GM12864 (cell line): ENCODE data around the gene PRR5L.

Experiments
- DNase-seq: peaks from one replicate; pipeline ENCODE4 v3.0.0-alpha.2; 2011; ENCODE audit warnings: low read depth
- H3K4me3 ChIP-seq: 2 replicates; pipeline ENCODE4 v1.5.1; 2011; ENCODE audit warnings: mild to moderate bottlenecking, low read depth, low read length, control low read depth
- TF ChIP-seq, protein P1 (sequence below): IDR thresholded peaks from 2 replicates; pipeline ENCODE4 v1.5.1; 2011; ENCODE audit warnings: low read depth, mild to moderate bottlenecking, moderate library complexity, low read length, control low read depth, inconsistent platforms; ENCODE audit errors: missing control alignments

PRR5L gene

DNA sequence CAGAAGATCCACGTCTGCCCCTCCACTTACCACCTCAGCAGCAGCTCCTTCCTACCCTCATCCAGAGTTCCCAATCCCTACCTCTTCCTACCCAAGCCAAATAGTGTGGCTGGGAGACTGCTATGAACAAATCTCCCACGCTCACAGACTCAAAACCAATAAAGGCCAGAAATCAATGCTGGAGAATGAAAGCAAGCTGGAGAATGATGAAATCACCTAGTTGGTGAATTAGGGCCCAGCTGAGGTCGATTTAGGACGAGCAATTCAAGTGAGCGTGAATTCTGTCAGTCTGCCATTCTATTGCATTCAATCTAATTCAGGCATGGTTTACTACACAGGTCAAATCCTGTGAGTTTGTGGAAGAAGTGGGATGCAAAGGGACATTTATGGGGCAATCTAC lies 29.3 kb upstream of the PRR5L start:
- no peak overlapping the region for H3K4me3 ChIP-seq
- TF ChIP-seq, protein P1, sequence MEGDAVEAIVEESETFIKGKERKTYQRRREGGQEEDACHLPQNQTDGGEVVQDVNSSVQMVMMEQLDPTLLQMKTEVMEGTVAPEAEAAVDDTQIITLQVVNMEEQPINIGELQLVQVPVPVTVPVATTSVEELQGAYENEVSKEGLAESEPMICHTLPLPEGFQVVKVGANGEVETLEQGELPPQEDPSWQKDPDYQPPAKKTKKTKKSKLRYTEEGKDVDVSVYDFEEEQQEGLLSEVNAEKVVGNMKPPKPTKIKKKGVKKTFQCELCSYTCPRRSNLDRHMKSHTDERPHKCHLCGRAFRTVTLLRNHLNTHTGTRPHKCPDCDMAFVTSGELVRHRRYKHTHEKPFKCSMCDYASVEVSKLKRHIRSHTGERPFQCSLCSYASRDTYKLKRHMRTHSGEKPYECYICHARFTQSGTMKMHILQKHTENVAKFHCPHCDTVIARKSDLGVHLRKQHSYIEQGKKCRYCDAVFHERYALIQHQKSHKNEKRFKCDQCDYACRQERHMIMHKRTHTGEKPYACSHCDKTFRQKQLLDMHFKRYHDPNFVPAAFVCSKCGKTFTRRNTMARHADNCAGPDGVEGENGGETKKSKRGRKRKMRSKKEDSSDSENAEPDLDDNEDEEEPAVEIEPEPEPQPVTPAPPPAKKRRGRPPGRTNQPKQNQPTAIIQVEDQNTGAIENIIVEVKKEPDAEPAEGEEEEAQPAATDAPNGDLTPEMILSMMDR, result no peak
- no peak for DNase-seq

DNA sequence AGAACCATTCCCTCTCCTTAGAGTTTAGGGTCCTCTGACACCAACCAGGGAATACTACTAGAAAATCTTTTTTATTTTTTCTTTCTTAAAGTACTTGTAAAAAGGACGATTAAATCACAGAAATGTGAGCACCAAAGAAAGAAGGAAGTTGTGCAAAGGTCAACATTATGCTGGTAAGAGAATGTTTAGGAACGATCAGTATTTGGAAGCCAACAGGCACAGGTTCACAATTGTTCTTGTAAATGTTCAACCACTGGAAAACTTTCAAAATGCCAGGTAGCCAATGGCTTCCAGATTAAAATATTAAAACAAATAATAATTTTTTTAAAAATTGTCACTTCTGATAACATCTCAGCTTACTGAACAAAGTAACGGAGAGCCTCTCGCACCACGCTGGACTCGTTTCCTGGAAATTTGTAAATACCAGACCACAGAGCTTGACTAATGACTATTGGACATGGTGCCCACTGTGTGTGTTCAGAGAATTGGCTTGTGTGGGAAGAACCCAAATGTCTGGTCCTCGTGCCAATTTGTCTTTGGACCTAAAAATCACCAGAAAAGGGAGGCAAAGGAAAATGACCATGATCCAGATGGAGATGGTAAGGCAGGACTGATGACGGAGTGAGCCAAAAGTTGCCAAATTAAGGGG lies 27.6 kb upstream of the PRR5L start:
- no peak overlapping the region for H3K4me3 ChIP-seq
- TF ChIP-seq, protein P1, result no peak
- DNase-seq, result no peak

DNA sequence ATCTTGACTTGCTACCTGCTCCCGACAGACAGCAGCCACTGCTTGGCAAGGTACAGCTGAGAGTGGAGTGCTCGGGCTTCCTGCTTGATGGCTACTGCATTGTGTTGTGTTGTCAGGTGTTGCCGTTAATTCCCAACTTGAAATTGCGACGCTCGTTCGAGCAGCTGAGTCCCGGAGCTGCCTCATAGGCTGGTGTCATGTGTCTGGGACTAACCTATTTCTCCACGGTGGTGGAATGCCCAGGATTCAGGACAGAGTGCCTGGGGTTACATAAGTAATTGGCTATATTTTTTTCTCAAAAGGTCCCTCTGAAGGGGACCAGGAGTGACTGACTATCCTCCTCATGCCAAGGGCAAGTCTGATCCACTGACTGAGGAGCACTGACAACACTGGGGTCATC lies 25.4 kb upstream of the PRR5L start:
- no peak overlapping the region for H3K4me3 ChIP-seq
- TF ChIP-seq, protein P1, result no peak
- DNase-seq, result no peak

DNA sequence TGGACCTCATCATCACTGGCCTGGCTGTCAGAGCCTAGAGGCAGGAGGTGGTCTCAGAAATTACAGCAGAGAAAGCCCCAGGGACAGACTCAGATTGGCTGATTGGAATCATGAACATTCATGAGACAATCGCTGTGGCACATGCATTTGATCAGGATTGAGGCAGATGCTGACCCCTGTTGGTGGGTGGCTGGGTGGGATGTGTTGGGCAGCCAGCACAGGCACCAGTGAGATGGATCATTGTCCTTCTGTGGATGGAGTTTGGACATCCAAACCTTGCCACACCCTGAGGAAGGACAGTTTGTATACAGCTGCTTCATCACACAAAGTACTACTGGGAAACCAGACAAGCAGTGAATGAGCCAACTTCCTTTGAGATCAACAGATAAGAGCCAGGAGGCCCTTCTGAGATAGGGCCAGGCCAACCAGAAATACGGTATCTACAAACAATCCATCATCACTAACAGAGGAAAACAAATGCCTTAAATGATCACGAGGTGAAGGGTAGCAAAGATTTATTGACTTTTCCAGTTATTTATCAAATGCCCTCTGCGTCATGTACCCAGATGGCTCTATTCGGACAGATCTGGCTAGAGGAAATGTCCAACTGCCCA lies 24.2 kb upstream of the PRR5L start:
- no peak overlapping the region for H3K4me3 ChIP-seq
- TF ChIP-seq, protein P1, result no peak
- DNase-seq, result no peak

DNA sequence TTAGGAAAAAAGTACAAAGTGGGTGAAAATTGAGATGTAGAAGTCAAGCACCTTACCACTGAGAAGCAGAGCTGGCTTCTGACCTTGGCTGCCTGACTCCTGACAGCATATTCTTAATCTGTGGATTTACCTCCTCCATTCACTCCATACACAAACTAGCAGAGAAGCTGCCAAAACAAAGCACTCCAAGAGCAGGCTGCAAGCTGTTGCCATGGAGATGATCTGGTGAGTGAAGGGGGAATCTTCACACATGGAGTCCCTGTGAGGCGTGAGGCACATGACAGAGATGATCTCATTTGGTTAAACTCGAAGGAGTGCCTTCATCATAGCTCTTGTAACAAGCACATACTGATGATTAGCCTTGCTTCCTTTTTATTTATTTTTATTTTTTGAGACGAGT lies 23.0 kb upstream of the PRR5L start:
- H3K4me3 ChIP-seq, result no peak overlapping the region
- no peak for DNase-seq
- TF ChIP-seq, protein P1, result no peak

DNA sequence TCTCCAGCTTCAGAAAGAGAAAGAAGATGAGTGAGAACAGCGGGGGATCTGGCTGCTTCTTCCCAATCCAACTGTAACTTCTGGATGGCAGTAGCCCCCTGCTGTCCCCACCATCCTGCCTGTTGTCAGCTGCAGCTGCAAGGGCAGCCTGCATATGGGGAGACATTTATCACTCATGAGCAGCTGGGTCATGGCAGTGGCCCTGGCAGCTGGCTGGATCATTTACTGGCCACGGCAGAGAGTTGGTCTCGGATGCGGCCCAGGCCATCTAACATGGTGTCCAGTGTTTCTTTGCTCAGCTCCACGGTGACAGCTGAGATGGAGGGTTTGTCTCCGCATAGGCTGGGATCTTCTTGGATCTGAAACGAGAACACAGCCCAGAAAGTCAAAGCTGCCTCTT lies 21.7 kb upstream of the PRR5L start:
- no peak for DNase-seq
- no peak overlapping the region for H3K4me3 ChIP-seq
- TF ChIP-seq, protein P1, result no peak

DNA sequence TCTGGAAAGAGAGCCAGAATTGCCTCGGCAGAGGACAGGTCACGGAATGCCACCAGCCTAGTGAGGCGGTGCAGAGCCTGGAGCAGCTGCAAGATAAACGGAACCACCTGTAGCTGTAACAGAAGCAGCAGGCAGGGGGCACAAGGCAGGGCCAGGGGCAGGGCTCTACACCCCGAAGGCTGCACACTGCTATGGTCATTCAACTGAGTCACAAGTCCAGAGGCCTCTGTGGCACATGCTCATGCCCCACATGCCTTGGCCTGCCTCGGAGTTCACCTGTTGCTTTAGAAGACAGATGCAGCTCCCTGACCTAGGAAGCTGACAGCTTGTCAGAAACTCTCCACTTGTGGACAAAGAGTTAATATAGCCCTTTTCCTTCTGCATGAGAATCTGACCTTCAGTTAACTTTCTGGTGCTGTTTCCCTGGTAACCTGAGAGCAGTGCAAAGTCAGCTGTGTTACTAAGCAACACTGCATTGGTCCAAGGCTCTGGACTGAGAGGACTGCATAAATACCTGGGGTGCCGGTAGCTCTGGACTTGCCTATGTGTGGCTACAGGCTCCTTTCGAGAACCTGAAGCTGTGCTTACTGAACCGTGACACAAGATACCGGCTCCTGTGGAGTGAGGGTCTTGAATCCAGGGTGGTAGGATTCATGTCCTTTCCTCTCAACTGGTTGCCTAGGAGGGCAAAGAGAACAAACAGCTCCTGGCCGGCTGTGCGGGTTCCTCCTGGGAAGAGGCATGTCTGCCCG lies 17.4 kb upstream of the PRR5L start:
- DNase-seq, result no peak

More for the DNA sequence above, 17.4 kb upstream of the PRR5L start:
- no peak overlapping the region for H3K4me3 ChIP-seq
- TF ChIP-seq, protein P1, result no peak
